Immature natural killer cell (primary cell): ENCODE results near the gene MACROD2. TPM values are rescaled to one million over a fixed set of nuclear protein-coding genes. Genes with fewer than 3 reads are reported as not detected.

Experiments used
- DNase-seq, 3 donors: peaks; one replicate each; pipeline ENCODE4 v3.0.0; 2022; ENCODE audit warnings: mixed read lengths in 1 of 3
- H3K27ac Mint-ChIP-seq, 6 donors: one replicate each; pipeline ENCODE4 v1.8.0; 2020; ENCODE audit warnings: mixed read lengths in 6 of 6, mild to moderate bottlenecking in 5 of 6, inconsistent platforms in 4 of 6, moderate library complexity in 3 of 6
- H3K27me3 Mint-ChIP-seq, 3 donors: one replicate each; pipeline ENCODE4 v1.8.0; 2020 to 2021; ENCODE audit warnings: low read depth in 3 of 3, mild to moderate bottlenecking in 3 of 3, mixed read lengths in 3 of 3, moderate library complexity in 3 of 3, inconsistent platforms in 1 of 3
- H3K36me3 Mint-ChIP-seq, 3 donors: one replicate each; pipeline ENCODE4 v1.8.0; 2020; ENCODE audit warnings: mixed read lengths in 3 of 3, inconsistent platforms in 2 of 3, mild to moderate bottlenecking in 2 of 3
- H3K4me1 Mint-ChIP-seq, 2 donors: one replicate each; pipeline ENCODE4 v1.8.0; 2020; ENCODE audit warnings: inconsistent platforms in 2 of 2, mild to moderate bottlenecking in 2 of 2, mixed read lengths in 2 of 2, moderate library complexity in 1 of 2
- H3K4me3 Mint-ChIP-seq, 5 donors: one replicate each; pipeline ENCODE4 v1.8.0; 2020; ENCODE audit warnings: mild to moderate bottlenecking in 5 of 5, mixed read lengths in 5 of 5, inconsistent platforms in 3 of 5, moderate library complexity in 3 of 5
- H3K9me3 Mint-ChIP-seq, 6 donors: one replicate each; pipeline ENCODE4 v1.8.0; 2020; ENCODE audit warnings: mild to moderate bottlenecking in 6 of 6, mixed read lengths in 6 of 6, inconsistent platforms in 4 of 6, moderate library complexity in 3 of 6
- polyA plus RNA-seq, 3 donors: library from polyadenylated mRNA; unstranded; fragments of 300-500 nt; fragmentation: Illumina TruSeq; gene quantifications; one replicate each; pipeline ENCODE4 v1.2.3, GENCODE V29; 2021

Gene MACROD2
- polyA plus RNA-seq, 3 donors from 2014 or later: not detected

DNA sequence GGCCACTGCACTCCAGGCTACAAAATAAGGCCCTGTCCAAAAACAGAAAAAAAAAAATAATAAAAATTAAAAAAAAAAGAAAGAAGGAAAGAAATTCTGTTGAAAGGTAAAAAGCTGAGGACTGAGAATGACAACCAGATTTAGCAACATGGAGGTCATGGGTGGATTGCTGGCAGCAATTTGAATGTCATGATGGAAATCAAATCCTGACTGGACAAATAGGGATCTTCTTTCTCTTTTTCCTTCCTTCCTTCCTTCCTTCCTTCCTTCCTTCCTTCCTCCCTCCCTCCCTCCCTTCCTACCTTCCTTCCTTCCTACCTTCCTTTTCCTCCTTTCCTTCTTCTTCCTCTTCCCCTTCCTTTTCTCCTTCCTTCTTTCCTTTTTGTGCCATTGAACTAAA, 895.4 kb downstream of the MACROD2 start:
- Mint-ChIP-seq H3K27ac (no peak overlapping the region), H3K4me3 (no peak overlapping the region), H3K36me3 (no peaks in the 10 kb centered on the region), H3K9me3 (peaks cover 9 to 54% (median 21%) of the 10 kb centered on the region in 6 donors), H3K4me1 (no peaks in the 10 kb centered on the region), H3K27me3 (peaks cover 0 to 2% (median 2%) of the 10 kb centered on the region in 3 donors)
- DNase-seq: no peak

DNA sequence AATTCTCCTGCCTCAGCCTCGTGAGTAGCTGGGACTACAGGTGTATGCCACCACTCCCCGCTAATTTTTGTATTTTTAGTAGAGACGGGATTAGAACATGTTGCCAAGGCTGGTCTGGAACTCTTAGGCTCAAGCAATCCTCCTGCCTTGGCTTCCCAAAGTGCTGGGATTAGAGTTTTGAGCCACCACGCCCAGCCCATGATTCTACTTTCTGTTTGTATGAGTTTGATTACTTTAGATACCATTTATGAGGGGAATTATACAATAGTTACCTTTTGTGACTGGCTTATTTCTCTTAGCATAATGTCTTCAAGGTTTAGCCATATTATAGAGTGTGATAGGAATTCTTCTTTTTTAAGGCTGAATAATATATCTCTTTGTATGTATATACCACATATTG, 897.5 kb downstream of the MACROD2 start:
- Mint-ChIP-seq H3K36me3 (no peaks in the 10 kb centered on the region), H3K4me1 (no peaks in the 10 kb centered on the region), H3K27me3 (peaks cover 0 to 2% (median 2%) of the 10 kb centered on the region in 3 donors), H3K4me3 (peak overlapping the region in 1 of 5 donors; percentile 18), H3K27ac (no peak overlapping the region), H3K9me3 (peaks cover 5 to 47% (median 13%) of the 10 kb centered on the region in 6 donors)
- DNase-seq: no peak

DNA sequence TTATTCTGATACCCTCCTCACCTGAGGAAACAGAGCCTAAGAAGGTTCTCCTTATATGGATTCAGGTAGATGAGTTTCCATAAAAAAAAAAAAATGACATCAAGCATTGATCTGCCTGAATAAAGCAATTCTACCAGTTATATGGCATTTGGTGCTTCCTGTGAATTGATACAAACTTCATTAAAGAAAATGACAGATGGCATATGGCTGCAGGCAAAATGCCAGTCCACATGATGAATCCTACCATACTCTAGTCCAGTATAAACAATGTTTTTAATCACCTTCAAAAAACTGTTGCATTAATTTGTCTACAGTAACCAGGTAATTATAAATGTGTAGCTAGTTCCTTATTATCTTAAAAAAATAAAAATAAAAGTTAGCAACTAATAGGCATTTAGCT, 901.3 kb downstream of the MACROD2 start:
- Mint-ChIP-seq H3K9me3 (peaks cover 0 to 39% (median 9%) of the 10 kb centered on the region in 6 donors), H3K27me3 (peaks cover 0 to 2% (median 0%) of the 10 kb centered on the region in 3 donors), H3K27ac (no peak overlapping the region), H3K4me1 (no peaks in the 10 kb centered on the region), H3K36me3 (no peaks in the 10 kb centered on the region), H3K4me3 (no peak overlapping the region)
- no peak for DNase-seq

DNA sequence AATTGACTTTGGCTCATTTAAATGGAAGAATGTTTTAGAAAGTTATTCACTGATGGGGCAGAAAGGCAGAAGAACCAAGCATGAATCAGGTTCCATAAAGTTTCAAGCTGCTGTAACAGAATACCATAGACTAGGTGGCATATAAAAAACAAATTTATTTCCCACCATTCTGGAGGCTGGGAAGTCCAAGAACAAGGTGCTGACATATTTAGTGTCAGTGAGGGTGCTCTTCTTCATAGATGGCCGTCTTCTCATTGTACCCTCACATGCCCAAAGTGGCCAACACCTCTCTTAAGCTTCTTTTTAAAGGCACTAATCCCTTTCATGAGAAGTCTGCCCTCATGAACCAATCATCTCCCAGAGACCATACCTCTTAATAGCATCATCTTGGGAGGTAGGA, 902.3 kb downstream of the MACROD2 start:
- no peaks in the 10 kb centered on the region for H3K36me3 Mint-ChIP-seq
- H3K9me3 Mint-ChIP-seq: peaks cover 2 to 45% (median 9%) of the 10 kb centered on the region in 6 donors
- no peak for DNase-seq
- peaks cover 0 to 2% (median 0%) of the 10 kb centered on the region in 3 donors for H3K27me3 Mint-ChIP-seq
- H3K4me1 Mint-ChIP-seq: no peaks in the 10 kb centered on the region
- H3K27ac Mint-ChIP-seq: no peak overlapping the region
- H3K4me3 Mint-ChIP-seq: no peak overlapping the region

DNA sequence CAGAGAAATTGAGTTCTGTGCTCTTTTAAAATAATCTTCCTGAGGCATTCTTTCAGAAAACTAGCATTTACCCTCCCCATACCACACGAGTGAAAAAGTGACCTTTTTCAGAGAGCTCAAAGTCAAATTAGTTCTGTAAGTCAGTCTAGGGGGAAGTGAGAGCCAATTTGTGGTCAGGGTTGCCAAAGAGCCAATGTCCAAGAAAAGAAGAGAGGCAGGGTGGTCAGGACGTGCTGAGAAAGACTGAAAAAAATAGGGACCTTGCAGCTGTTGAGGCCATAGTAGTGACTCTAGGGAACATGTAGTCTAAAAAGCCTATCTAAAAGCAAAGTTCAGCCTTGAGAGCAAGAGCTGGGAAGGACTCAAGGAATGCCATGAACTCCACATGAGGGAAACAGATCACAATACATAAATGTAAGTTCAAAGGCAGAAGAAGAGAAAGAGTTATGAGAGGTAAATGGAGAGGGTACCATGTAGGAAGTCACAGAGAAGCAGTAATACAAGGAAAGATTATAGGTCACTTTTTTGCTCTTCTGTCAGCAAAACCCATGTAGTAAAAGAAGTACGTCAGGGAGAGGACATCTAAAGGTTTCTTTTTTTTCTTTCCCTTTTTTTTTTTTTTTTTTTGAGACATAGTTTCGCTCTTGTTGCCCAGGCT, 907.2 kb downstream of the MACROD2 start:
- peaks cover 0 to 4% (median 0%) of the 10 kb centered on the region in 3 donors for H3K36me3 Mint-ChIP-seq
- peaks cover 4 to 50% (median 14%) of the 10 kb centered on the region in 6 donors for H3K9me3 Mint-ChIP-seq
- DNase-seq: no peak
- H3K27ac Mint-ChIP-seq: no peak overlapping the region
- H3K4me1 Mint-ChIP-seq: no peaks in the 10 kb centered on the region
- H3K27me3 Mint-ChIP-seq: no peaks in the 10 kb centered on the region
- no peak overlapping the region for H3K4me3 Mint-ChIP-seq

DNA sequence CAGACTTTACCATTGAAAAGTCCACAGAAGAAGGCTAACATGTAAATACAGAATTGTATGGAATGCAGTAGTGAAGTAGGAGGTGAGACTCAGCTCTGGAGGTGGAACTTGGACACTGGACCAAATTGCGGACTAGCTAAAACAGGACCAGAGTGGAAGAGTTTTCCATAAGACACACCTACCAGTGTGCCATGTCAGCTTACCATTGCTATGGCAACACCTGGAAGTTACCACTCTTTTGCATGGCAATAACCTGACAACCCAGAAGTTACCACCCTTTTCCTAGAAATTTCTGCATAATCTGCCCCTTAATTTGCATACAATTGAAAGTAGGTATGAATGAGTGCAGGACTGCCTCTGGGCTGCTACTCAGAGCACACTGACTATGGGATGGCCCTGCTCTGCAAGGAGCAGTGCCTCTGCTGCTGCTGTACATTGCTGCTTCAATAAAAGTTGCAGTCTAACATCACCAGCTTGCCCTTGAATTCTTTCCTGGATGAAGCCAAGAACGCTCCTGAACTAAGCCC, 911.7 kb downstream of the MACROD2 start:
- Mint-ChIP-seq H3K36me3 (peaks cover 0 to 4% (median 0%) of the 10 kb centered on the region in 3 donors), H3K27me3 (no peaks in the 10 kb centered on the region), H3K9me3 (peaks cover 4 to 37% (median 16%) of the 10 kb centered on the region in 6 donors), H3K4me3 (no peak overlapping the region), H3K27ac (no peak overlapping the region), H3K4me1 (no peaks in the 10 kb centered on the region)
- no peak for DNase-seq

DNA sequence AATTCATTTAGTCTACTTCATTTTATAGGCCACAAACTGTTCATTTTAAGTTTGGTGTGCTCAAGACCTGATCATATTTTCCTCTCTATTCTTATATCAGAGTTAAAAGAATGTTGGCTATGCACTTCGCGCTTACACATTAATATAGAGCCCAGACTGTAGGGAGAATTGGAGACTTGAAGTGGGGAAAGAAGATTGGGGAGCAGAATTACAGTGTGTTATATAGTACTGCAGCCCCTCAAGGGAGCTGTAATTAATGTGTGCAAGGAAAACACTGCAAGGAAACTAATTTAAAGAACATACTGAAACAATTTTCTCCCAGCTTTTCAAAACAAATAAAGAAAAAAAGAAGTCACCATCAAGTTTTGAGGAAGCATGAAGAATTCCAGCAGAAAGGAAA, 914.8 kb downstream of the MACROD2 start:
- Mint-ChIP-seq H3K36me3 (peaks cover 0 to 4% (median 0%) of the 10 kb centered on the region in 3 donors), H3K9me3 (peaks cover 2 to 44% (median 16%) of the 10 kb centered on the region in 6 donors), H3K27me3 (no peaks in the 10 kb centered on the region), H3K4me1 (no peaks in the 10 kb centered on the region), H3K4me3 (no peak overlapping the region), H3K27ac (no peak overlapping the region)
- DNase-seq: no peak

DNA sequence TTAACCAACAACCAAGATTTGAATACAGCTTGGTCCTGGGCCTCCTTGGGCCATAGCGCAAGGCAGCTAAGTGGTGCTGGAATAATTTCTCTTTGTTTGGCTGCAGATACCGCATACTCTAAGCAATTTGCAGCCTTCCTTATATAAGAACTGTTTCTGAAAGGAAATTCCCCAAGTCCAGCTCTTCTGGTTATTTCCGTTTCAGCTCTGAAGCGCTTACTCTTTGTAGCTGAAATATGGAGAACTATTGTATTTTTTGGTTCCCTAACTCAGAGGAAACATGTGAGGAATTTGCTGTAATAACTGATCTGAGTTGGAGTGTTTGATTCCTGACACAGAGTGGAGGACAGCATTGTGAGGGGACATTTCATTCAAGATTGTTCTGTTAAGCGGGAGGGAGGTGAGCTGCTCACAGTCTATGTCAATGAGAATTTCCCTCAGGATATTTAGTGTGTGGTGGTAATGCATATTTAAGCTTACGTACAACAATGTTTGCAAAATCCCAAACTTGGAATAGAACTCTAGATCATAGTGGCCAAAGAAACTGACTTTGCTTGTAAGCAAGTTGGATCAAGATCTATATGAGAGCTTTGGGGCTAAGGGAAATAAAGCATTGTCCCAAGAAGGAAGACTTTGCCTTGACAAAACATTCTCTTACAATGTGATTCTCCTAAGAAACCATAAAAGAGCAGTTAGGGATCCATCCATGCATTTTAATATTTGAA, 918.7 kb downstream of the MACROD2 start:
- Mint-ChIP-seq H3K9me3 (peaks cover 5 to 56% (median 13%) of the 10 kb centered on the region in 6 donors), H3K4me3 (no peak overlapping the region), H3K36me3 (no peaks in the 10 kb centered on the region), H3K27ac (no peak overlapping the region), H3K4me1 (no peaks in the 10 kb centered on the region), H3K27me3 (no peaks in the 10 kb centered on the region)
- DNase-seq: no peak

DNA sequence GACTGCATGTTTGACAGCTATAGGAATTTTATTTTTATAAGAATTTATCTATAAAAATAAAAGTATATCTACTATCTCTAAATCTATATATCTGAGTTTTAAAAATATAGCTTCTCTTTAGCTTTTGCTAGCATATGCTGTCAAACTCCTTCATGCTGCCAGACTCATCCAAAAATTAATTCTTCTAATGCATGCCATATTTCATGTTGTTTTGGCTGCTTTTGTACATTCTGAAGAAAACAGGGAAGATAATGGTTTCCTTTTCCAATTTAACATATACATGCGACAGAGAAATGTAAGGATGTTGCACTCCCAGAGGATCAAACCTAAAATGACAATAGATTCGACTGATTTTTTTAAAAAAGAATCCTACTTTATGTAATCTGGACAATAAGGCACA, 919.3 kb downstream of the MACROD2 start:
- no peak for DNase-seq
- Mint-ChIP-seq H3K9me3 (peaks cover 6 to 62% (median 14%) of the 10 kb centered on the region in 6 donors), H3K36me3 (no peaks in the 10 kb centered on the region), H3K4me1 (no peaks in the 10 kb centered on the region), H3K4me3 (no peak overlapping the region), H3K27me3 (no peaks in the 10 kb centered on the region), H3K27ac (no peak overlapping the region)

DNA sequence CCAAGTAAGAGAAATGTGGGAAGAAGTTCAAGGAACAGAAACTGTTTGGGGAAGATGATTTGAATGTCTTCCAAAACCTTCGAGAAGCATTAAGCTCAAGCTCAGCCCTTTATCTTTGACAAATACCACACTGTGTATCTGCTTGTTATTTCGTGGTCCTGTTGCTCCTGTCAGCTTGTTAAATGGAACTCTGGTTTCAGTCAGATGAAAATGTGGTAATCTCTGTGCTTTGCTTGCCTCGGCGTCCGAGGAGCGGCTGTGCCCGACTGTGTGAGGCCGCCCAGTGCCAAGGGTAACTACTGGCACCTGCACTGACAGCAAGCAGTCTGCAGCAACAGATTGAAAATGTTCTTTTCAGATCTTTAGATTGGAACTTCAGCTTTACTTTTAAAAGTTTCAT, 920.0 kb downstream of the MACROD2 start:
- peaks cover 6 to 59% (median 15%) of the 10 kb centered on the region in 6 donors for H3K9me3 Mint-ChIP-seq
- no peak overlapping the region for H3K4me3 Mint-ChIP-seq
- H3K4me1 Mint-ChIP-seq: no peaks in the 10 kb centered on the region
- H3K27ac Mint-ChIP-seq: no peak overlapping the region
- DNase-seq: no peak
- no peaks in the 10 kb centered on the region for H3K36me3 Mint-ChIP-seq
- peaks cover 0 to 4% (median 0%) of the 10 kb centered on the region in 3 donors for H3K27me3 Mint-ChIP-seq

DNA sequence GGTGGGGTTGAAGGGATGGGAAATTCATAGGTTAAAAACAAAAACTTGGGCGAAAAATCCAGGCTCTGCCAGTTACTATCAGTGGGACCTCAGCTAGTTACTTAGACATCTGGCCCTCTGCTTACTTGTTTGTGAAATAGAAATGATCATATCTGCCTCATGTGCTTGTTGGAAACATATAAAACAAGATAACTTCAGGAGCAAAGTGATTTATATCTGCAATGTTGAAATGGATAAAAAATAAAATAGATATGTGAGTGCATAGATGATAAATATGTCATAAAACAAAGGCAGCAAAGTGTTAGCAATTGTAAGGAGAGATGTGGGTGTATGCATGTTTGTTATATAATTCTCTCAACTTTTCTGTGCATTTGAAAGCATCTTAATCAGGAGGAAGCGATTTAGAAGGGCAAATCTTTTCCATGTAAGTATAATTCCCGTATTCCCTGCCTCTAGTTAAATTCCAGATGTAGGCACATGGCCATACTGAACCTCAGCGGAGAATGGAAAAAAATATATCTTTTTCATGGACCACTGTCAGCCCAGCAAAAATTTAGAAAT, 921.1 kb downstream of the MACROD2 start:
- no peak overlapping the region for H3K27ac Mint-ChIP-seq
- H3K9me3 Mint-ChIP-seq: peaks cover 6 to 55% (median 15%) of the 10 kb centered on the region in 6 donors
- DNase-seq: no peak
- no peak overlapping the region for H3K4me3 Mint-ChIP-seq
- H3K4me1 Mint-ChIP-seq: no peaks in the 10 kb centered on the region
- H3K36me3 Mint-ChIP-seq: no peaks in the 10 kb centered on the region
- H3K27me3 Mint-ChIP-seq: peaks cover 0 to 4% (median 0%) of the 10 kb centered on the region in 3 donors

DNA sequence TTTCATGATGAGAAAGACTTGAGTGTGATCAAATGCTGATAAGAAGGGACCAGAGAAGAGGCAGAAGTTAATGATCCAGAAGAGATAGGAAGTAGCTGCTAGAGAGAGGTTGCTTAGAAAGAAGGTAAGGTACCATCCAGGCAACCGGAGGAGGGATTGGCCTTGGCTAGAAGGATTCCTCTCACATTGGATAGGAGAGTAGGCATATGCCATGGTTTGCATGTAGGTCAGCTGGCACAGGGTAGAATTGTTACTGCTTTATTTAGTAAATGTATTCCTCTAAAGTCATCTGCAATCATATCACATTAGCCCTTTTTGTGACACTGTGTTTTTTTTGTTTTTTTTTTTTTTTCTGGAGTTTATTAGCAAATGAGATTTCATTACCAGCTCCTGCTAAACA, 923.0 kb downstream of the MACROD2 start:
- H3K4me1 Mint-ChIP-seq: no peaks in the 10 kb centered on the region
- H3K9me3 Mint-ChIP-seq: peaks cover 8 to 51% (median 18%) of the 10 kb centered on the region in 6 donors
- H3K36me3 Mint-ChIP-seq: no peaks in the 10 kb centered on the region
- no peak overlapping the region for H3K4me3 Mint-ChIP-seq
- H3K27me3 Mint-ChIP-seq: peaks cover 0 to 5% (median 0%) of the 10 kb centered on the region in 3 donors
- no peak for DNase-seq
- no peak overlapping the region for H3K27ac Mint-ChIP-seq

DNA sequence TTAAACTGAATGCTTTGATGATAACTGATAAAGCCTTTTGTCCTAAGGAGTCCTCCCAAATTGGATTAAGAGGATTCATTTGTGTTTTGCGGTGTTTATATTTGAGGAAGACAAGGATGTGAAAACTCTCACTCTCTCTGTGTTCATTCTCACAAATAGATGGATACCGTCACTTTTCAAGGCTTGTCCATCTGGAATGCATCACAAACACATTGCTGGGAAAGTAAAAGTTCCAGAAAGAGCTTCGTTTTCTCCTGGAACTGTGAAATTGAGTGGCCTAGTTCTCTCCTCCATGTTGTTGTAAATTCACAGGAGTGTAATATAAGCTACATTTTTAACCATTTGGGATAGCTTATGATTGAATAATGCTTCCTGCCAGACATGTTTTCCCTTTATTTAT, 923.7 kb downstream of the MACROD2 start:
- Mint-ChIP-seq H3K36me3 (no peaks in the 10 kb centered on the region), H3K4me3 (no peak overlapping the region), H3K27me3 (peaks cover 0 to 5% (median 0%) of the 10 kb centered on the region in 3 donors), H3K27ac (no peak overlapping the region), H3K4me1 (no peaks in the 10 kb centered on the region), H3K9me3 (peaks cover 8 to 49% (median 19%) of the 10 kb centered on the region in 6 donors)
- no peak for DNase-seq

DNA sequence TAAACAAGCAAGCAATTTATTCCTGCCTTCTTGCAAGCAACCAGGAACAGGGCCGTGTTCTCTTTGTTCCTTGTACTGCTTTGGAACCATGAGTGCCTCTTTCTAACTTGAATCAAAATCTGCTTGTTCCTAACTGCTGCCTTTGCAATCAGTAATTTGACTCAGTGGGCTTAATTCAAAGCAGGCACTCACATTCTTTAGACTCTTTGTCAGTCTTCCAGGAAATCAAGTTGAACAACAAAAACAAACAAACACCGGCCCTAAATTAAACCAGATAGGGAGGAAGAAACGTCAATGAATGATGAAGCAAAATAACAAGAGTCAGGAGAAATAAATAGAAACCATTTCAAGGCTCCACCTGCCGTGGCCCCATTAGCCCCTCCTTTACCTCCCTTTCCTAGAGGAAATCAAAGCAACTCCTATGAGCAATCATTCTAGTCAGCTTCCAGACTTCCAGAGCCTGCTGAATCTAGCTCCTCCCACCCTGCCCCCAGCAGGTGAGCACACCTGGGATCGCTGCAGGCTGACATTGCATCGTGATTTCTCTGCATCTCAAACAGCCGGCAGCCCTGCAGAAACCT, 924.3 kb downstream of the MACROD2 start:
- no peaks in the 10 kb centered on the region for H3K4me1 Mint-ChIP-seq
- H3K4me3 Mint-ChIP-seq: no peak overlapping the region
- no peak for DNase-seq
- H3K27ac Mint-ChIP-seq: no peak overlapping the region
- H3K27me3 Mint-ChIP-seq: peaks cover 0 to 5% (median 0%) of the 10 kb centered on the region in 3 donors
- no peaks in the 10 kb centered on the region for H3K36me3 Mint-ChIP-seq
- H3K9me3 Mint-ChIP-seq: peaks cover 8 to 44% (median 17%) of the 10 kb centered on the region in 6 donors
